ES-I3 (cell line): ENCODE data around the gene TYW1B.
"Not testable (repeated sequence)": the region's sequence is repeated elsewhere in the genome, so short reads cannot be mapped to it uniquely, and the experiment has no call there.

Experiments used
- H3K36me3 ChIP-seq: 2 replicates; pipeline ENCODE4 v1.6.1; 2013; ENCODE audit warnings: mild to moderate bottlenecking, low read length, control low read depth, moderate library complexity; ENCODE audit not compliant: insufficient read depth
- H3K4me1 ChIP-seq: 2 replicates; pipeline ENCODE4 v1.6.1; 2013; ENCODE audit warnings: mild to moderate bottlenecking, control low read depth, low read length; ENCODE audit not compliant: insufficient read depth
- H3K9ac ChIP-seq: 2 replicates; pipeline ENCODE4 v1.6.1; 2013; ENCODE audit warnings: low read depth, mild to moderate bottlenecking, low read length, moderate library complexity
- H3K9me3 ChIP-seq: 2 replicates; pipeline ENCODE4 v1.6.1; 2013; ENCODE audit warnings: mild to moderate bottlenecking, low read length, moderate library complexity; ENCODE audit not compliant: control insufficient read depth, insufficient read depth

Gene TYW1B

DNA sequence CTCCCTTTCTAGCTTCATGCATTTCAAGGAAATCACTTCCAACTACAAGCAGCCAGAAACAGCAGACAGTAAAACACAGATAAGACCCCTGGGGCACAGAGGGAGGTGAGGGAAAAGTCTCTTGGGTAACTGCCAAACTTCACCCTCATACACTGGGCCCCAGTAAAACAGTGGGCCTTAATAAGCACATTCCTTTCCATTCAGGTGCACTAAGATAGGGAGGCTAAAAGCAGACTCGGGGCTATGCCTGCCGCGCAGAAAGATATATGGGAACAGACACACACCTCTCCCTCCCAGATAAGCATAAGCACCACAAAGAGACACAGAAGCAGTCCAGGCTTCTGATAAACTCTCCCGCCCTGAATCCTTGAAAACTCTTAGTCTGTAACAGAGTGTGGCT is 117.0 kb downstream of the TYW1B start:
- Histone ChIP-seq H3K4me1 (no peaks in the 10 kb centered on the region), H3K36me3 (no peaks in the 10 kb centered on the region; the same call in 1 of the 2 replicates), H3K9me3 (no peaks in the 10 kb centered on the region; the same call in 1 of the 2 replicates), H3K9ac (no peak overlapping the region)

DNA sequence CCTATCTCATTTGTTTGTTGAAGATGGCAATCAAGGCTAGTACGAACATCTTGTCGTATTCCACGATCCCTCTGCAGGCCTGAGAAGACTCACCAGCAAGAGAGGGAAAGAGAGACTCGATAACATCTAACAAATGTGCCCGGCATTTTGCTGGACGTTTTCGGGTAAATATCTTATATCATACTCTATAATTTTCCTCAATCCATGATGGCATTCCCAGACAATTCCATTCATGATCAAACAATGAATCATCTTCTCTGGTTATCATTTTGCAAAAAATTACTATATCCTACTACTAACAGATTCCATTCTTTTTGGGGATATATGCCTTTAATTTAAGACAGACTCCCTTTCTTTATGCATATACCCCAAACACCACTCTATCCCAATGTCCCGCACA is 118.1 kb downstream of the TYW1B start:
- H3K4me1 ChIP-seq, result no peaks in the 10 kb centered on the region
- H3K36me3 ChIP-seq, result no peaks in the 10 kb centered on the region; the same call in 1 of the 2 replicates
- no peak overlapping the region for H3K9ac ChIP-seq
- H3K9me3 ChIP-seq, result no peaks in the 10 kb centered on the region; the same call in 1 of the 2 replicates

DNA sequence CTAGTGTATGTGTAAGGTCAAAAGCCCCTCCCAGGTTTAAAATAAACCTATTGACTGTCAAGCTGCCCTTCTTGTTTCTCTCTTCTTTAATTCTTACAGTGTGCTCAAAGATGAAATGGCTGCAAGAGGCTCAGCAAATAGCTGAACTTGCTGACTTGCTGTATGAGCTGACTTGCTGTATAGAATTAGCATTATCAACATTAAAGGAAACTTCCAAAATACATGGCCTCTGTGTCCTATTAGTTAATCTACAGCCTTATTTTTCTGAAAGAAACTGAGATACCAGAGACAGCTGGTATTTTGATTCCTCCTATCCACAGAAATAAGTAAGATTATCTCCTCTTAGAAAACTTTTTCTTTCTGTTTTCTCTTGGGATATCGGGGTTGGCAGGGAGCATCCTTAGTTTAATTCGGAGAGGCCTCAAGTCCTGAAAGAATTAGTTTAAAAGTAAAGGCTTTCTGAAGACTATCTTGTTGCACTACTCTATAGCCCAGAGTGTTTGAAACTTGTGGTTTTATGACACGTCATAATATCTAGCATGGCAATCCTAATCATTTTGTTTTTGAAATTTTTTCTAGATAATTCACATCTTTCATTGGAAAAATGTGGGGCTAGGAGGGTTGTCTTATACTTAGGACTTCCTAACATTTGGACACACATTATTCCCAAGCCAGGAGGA is 119.5 kb downstream of the TYW1B start:
- H3K9me3 ChIP-seq, H3K4me1 ChIP-seq, H3K36me3 ChIP-seq, H3K9ac ChIP-seq: not testable (repeated sequence)

DNA sequence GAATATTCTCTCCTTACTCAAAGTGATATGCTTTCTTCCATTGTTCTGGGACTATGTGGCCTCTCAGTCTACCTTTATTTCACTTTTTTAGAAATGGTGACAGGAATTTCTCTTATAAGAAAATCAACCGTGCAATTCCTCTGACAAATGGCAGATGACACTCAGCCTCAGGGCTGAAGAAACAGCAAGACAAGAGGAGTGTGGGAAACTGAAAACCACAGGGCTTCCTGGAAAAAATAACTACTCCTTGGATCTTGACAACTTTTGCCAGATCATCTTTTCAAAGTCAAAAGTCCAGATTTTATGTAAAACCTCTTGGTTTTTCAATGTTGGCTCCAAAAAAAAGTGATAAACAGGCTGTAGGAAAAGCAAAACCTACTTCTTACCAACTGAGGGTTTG is 121.5 kb downstream of the TYW1B start:
- H3K36me3 ChIP-seq, result no peaks in the 10 kb centered on the region; the same call in 1 of the 2 replicates
- H3K9me3 ChIP-seq, result no peaks in the 10 kb centered on the region; the same call in 1 of the 2 replicates
- H3K9ac ChIP-seq, result no peak overlapping the region
- no peaks in the 10 kb centered on the region for H3K4me1 ChIP-seq

DNA sequence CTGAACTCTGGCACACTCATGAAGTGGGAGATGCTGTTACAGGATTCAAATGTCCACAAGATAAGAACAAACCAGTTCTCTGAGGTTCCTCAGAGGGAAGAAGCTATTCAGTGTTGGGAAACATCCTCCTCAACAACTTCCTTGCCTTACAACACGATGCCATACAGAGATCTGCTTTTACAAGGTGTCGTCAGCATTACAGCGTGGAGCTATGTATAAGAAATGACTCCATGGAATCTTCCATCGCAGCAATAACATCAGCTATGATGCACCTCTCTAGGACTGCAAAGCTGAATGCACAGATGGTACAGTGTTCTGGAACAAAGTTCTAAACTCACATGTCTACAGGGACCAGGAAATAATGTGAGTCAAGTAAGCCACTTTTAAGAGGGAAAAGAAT is 122.3 kb downstream of the TYW1B start:
- not testable (repeated sequence) for H3K9ac ChIP-seq, H3K36me3 ChIP-seq, H3K4me1 ChIP-seq, H3K9me3 ChIP-seq

DNA sequence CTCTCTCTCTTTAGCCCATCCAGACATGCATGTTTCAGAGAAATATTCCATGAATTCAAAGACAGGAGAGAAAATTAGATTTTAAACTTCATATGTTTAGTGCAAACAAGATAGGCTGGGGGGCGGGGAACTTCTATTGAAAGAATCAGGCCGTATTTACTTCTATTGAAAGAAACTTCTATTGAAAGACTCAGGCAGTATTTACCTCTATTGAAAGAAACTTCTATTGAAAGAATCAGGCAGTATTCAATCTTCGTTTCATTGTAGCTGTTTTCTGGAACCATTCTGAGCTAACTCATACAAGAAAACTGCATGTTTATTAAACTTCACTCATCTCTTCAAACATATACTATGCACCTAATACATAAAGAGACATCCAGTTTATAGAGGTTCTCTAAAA is 123.1 kb downstream of the TYW1B start:
- Histone ChIP-seq H3K9ac (no peak overlapping the region), H3K9me3 (no peaks in the 10 kb centered on the region; the same call in 1 of the 2 replicates), H3K36me3 (no peaks in the 10 kb centered on the region; the same call in 1 of the 2 replicates), H3K4me1 (no peaks in the 10 kb centered on the region)

DNA sequence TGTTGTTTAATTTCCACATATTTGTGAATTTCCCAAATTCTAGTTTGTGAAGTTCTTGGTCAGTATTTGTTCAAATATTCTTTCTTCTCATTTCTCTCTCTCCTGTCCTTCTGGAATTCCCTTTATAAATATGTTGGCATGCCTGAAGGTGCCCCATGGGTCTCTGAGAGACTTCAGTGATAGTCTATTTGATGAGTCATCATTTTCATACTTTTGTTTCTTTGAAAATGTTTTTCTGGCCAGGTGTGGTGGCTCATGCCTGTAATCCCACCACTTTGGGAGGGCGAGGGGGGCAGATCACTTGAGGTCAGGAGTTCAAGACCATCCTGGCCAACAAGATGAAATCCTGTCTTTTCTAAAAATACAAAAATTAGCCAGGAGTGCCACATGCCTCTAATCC is 127.5 kb downstream of the TYW1B start:
- not testable (repeated sequence) for H3K36me3 ChIP-seq, H3K4me1 ChIP-seq, H3K9ac ChIP-seq, H3K9me3 ChIP-seq

DNA sequence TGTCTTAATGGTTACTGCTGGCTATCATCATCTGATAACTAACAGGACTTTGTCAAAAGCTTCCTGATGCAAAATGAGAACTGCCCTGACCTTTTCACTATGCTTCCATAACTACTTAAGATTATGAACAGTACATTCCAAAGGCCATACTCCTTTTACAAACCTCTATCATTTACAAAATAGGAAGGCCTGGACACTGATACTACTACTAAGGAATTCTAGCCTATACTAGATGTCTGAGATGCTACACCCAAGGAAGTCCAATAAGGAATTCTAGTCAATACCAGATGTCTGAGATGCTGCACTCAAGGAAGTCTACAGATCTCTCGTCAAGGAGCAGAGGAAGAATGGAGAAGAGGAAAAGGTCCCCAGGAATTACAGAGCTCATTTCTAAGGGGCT is 130.9 kb downstream of the TYW1B start:
- H3K4me1 ChIP-seq, result peaks cover 13% of the 10 kb centered on the region
- H3K36me3 ChIP-seq, H3K9me3 ChIP-seq, H3K9ac ChIP-seq: not testable (repeated sequence)

DNA sequence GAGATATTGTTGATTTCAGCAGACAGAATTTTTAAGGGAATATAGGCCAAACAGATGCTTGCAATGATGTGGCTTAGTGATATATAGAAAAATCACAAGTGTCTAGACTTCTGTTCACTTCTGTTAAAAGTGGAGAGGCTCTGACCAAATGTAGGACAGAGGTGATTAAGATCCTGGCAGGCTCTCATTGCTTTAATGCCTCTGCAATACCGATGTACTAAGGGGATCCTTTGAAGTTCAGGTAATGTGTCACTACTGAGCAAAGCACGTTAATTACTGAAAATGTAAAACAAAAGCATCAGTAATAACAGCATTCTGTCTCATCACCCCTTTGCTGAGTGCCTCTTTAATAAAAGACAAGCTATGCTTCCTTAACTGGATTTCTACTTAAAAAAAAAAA is 131.4 kb downstream of the TYW1B start:
- not testable (repeated sequence) for H3K9ac ChIP-seq, H3K36me3 ChIP-seq, H3K9me3 ChIP-seq
- peaks cover 17% of the 10 kb centered on the region for H3K4me1 ChIP-seq

DNA sequence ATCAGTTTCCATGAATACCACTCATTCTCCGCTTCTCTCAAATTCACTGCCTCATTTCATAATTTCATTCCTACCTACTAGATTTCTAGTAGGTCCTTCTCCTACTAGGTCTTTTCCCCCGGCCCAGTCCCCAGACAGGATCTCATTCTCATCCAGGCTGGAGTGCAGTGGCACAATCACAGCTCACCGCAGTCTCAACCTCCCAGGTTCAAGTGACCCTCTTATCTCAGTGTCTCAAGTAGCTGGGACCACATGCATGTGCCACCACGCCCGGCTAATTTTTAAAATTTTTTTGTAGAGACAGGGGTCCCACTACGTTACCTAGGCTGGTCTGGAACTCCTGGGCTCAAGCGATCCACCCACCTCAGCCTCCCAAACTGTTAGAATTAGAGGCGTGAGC is 132.5 kb downstream of the TYW1B start:
- not testable (repeated sequence) for H3K9me3 ChIP-seq, H3K36me3 ChIP-seq, H3K9ac ChIP-seq
- peaks cover 24% of the 10 kb centered on the region for H3K4me1 ChIP-seq

DNA sequence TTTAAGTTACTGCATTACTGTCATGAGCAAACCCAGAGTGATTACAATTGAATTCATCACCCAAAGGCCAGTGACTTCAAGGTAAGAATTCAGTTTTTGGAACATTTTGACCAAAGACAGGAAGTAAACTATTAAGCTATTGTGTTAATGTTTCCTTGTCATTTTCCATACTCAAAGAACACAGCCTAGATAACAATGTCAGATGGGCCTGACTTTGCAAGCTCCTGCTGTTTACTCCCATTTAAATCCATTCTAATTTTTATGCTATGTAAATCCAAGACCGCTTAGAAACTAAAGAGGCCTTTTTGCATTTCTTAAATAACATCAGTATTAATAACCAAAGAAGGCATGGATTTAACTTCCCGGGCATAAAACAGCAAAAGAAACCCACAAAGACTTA is 136.6 kb downstream of the TYW1B start:
- H3K9ac ChIP-seq, result not testable (repeated sequence)

DNA sequence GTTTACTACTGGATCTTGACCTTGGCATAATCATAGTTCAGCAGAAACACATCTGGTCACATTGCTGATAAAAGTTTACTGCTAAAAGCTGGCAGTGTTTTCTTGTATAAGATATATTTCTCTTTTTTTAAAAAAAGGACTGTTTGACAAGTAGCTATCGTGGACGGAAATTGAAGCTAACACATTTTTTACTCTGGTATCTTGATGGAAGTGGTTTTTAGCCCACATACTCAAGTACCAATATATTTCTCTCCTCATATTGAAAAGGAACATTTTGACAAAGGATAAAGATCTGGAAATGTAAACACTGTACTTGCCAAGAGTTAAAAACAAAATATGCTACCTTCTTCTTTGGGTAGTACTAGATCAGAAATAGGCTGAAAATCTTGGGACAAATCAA is 137.8 kb downstream of the TYW1B start:
- H3K9ac ChIP-seq, H3K9me3 ChIP-seq, H3K36me3 ChIP-seq: not testable (repeated sequence)
- peaks cover 41% of the 10 kb centered on the region for H3K4me1 ChIP-seq

More for the DNA sequence above, 136.6 kb downstream of the TYW1B start:
- not testable (repeated sequence) for H3K36me3 ChIP-seq, H3K9me3 ChIP-seq
- peaks cover 47% of the 10 kb centered on the region for H3K4me1 ChIP-seq

DNA sequence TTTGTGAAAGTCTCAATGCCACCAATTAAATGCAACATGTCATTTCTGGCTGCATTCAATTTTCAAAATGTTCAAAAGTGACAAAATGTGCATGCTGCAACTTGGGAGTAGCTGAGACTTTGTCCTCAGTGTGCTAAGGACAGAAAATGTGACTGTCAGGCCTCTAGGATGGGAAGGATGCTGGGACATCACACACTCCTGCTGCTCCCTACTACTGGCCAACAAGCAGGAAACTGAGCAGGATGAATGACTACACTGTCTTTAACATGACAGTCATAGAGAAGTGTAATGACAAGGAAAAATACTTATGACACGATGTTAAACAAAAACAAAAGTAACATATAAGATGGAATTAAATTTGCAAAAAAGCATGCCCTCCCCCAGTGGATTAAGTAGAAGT is 138.7 kb downstream of the TYW1B start:
- H3K9me3 ChIP-seq, result not testable (repeated sequence)

DNA sequence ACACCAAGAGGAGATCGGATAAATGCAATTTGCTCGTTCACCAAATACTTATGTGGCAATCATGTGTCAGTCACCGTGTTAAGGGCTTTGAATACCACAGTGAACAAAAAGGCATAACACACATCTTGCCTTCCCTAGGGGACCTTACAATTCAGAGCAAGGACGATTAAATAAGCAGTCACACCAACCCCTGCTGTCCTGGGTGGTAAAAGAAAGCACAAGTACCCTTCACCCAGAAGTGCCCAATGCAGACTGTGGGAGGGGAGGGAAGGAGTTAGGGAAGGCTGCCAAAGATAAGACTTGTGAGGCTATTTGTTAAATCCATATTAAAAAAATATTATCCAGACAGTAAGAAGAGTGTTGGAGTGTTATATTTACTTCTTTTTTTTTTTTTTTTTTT is 146.8 kb downstream of the TYW1B start:
- H3K4me1 ChIP-seq, result peaks cover 18% of the 10 kb centered on the region
- H3K36me3 ChIP-seq, H3K9ac ChIP-seq, H3K9me3 ChIP-seq: not testable (repeated sequence)

More for the DNA sequence above, 138.7 kb downstream of the TYW1B start:
- peaks cover 42% of the 10 kb centered on the region for H3K4me1 ChIP-seq
- H3K36me3 ChIP-seq, H3K9ac ChIP-seq: not testable (repeated sequence)

DNA sequence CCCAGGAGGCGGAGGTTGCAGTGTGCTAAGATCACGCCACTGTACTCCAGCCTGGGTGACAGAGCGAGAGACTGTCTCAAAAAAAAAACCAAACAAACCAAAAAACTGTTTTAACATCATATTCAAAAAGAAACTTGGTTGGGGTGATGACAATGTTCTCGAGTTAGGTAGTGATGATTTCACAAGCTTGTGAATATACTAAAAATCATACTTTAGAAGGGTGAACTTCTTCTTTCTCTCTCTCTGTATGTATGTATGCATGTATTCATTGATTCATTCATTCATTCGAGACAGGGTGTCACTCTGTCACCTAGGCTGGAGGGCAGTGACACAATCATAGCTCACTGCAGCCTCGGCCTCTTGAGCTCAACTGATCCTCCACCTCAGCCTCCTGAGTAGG is 151.1 kb downstream of the TYW1B start:
- not testable (repeated sequence) for H3K36me3 ChIP-seq

More for the DNA sequence above, 151.1 kb downstream of the TYW1B start:
- H3K4me1 ChIP-seq, H3K9me3 ChIP-seq, H3K9ac ChIP-seq: not testable (repeated sequence)
